NCI-H2107 treated with DMSO at 0.1 percent for 48 hours (cell line): Measurements from ENCODE around the gene NME1.
"Not testable (repeated sequence)": the region's sequence is repeated elsewhere in the genome, so short reads cannot be mapped to it uniquely, and the experiment has no call there.

ENCODE experiments used
- DNase-seq: peaks from one replicate; lab custom pipeline; 2025; ENCODE audit not compliant: unreplicated experiment; lab: John Stamatoyannopoulos, UW

The NME1 gene

DNA sequence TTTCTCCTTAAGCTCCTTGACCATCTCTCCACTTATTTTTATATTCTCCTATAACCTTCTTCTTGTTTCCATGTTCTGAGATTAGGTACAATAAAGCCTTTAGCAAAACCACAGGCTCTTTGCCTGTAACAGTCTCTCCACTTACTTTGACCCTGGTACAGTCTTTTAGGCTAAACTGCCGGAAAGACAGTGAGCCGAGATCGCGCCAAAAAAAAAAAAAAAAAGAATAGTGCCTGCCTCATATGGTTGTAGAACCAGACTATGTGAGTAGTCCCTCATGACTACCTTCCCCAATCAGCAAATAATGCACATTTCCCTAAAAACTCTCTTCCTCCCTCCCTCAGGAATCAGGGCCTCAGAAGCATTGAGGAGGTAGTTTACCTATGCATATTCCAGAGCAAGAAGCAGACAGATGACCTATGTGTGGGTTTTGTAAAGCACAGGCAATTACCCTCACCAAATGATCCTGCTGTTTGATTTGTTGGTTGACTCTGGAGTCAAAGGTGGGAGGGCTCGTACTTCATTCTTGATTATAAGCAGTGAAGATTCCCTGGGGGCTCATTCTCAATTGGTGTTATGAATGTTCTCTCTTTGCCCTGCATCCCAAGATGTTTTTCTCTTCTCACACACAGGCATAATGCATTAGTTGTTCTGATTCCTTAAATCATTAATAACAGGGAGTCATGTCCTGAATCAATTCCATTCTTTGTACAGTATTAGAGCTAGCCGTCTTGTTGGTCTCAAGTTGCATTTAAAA, 8.9 kb upstream of the NME1 start:
- peak; percentile 72 for DNase-seq

DNA sequence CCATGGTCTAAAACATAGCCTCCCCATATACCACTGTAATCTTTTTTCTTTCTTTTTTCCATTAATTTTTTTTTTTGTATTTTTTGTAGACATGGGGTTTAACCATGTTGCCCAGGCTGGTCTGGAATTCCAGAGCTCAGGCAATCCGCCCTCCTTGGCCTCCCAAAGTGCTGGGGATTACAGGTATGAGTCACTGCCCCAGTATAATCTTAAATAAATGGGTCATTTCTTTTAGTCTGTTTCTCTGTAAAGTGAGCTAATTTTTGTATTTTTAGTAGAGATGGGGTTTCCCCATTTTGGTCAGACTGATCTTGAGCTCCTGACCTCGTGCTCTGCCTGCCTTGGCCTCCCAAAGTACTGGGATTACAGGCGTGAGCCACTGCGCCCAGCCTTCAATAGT, 5.7 kb upstream of the NME1 start:
- DNase-seq = no peak

DNA sequence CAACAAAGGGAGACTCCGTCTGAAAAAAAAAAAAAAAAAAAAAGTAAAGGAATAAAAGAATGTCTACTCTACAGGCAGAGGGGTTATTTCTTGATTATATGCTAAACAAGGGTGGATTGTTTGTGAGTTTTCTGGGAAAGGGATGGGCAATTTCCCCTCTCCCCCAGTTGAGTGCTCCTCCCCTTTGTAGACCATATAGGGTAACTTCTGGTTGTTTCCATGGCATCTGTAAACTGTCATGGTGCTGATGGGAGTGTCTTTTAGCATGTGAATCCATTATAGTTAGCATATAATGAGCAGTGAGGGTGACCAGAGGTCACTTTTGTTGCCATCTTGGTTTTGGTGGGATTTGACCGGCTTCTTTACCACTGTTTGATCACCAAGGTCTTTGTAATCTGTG, 4.2 kb upstream of the NME1 start:
- no peak for DNase-seq

DNA sequence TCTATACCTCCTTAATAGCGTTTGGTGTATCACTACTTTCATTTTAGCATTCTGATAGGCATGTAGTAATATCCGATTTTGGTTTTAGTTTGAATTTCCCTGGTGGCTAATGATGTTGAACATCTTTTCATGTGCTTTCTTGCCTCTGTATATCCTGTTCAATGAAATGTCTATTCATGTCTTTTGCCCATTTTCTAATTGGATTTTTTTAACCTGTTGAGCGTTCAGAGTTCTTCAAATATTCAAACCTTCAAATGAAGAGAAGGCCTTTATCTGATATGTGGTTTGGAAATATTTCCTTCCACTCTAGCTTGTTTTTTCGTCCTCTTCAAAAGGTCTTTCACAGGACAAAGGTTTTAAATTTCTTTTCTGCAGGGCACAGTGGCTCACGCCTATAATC, 2.4 kb upstream of the NME1 start:
- no peak for DNase-seq

DNA sequence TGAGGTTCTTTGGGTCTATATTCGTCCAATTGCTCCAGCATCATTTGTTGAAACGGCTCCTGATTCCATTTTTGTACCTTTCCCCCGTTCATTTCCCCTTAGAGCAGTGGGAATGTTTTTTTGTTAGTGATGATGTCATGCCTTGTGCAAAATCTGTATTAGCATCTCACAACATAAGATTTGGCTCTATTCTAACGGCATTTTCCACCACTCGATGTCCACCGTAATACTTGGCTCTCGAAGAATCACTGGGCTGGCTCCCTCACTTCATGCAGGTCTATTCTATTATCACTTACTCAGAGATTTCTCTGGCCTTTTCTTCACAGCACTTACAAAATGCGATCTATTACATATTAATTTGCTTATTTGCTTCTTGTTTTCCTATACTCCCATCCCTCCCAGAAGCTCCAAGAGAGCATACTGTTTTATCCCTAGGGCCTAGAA, 571 bp upstream of the NME1 start:
- DNase-seq = no peak

DNA sequence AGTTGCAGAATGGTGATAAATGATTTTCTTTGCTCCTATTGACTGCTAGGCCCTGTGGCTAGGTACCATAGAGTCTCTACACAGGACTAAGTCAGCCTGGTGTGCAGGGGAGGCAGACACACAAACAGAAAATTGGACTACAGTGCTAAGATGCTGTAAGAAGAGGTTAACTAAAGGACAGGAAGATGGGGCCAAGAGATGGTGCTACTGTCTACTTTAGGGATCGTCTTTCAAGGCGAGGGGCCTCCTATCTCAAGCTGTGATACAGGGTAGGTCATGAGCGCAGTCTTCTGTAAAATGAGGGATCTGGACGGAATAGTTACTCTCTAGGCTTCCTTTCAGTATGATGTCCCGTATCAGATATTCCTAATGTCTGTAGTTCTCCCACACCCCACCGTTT, 817 bp downstream of the NME1 start:
- DNase-seq = no peak

DNA sequence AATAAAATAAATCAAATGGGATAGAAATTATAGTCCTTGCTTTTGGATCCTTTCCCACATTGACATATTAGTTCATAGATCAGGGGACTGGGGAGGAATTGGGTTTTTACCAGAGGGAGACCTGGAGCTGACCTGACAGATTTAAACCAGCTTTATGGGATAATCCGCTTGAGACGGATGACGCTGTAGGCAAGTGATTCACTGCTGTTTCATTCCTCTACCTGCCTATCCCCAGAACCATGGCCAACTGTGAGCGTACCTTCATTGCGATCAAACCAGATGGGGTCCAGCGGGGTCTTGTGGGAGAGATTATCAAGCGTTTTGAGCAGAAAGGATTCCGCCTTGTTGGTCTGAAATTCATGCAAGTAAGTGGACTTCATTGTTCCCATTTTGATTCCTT, 2.1 kb downstream of the NME1 start:
- no peak for DNase-seq

DNA sequence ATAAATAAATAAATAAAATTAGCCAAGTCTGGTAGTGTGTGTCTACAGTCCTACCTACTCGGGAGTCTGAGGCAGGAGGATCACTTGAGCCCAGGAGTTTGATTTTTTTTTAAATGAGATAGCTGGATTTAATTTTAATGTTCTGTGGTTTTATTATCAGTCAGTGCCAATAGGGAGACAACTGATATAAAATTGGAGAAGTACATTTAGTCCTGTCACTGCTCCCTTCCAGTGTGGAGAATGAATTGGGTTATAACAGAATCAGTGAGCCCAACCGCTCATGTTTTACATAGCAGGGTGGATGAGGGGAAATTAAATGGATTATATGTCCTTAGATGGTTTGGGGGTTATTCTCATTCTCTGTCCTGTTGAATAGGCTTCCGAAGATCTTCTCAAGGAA, 6.2 kb downstream of the NME1 start:
- DNase-seq = no peak

DNA sequence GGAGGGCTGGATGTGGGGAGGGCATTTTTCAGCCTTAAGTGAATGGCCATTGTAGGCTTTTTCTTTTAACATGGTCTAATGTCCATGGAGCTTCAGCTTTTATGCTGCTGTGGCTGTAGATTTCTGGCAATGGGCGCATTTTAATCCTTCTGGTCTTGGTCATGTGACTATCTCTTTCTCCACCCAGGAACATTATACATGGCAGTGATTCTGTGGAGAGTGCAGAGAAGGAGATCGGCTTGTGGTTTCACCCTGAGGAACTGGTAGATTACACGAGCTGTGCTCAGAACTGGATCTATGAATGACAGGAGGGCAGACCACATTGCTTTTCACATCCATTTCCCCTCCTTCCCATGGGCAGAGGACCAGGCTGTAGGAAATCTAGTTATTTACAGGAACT, 8.2 kb downstream of the NME1 start:
- no peak for DNase-seq

DNA sequence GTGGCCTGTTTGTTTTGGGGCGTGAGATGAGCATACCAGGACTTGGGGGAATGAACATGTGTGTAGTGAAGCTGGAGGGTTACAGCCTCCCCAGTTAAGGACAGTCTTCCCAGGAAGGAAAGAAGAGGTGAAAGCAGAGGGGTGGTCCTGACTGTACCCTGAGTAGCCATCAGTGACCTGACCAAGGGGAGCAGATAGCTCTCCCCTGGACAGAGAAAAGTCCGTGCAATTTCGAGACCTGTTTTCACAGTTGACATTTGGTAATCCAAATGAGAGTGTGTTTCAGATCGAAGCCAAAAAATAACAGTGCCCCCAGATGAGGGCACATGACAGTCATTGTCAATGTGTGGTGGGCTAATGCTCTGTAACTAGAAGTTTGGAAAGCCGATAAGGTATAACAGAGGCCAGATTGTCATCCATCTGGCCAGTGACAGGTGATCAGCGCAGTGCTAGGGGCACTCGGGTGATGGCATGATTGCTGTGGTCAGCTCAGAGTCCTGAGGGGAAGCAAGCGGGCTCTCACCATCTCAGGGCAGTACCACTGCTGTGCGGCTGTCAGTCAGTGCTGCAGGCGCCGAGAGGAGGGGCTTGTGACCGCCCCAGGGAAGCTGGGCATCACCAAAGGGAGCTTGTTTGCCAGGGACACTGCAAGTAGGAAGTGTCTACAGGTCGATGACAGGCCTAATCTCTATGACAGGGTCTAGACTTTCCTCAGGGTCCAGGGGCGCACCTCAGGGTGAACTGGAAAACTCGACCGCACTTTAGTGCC, 11.7 kb downstream of the NME1 start:
- DNase-seq = no peak

DNA sequence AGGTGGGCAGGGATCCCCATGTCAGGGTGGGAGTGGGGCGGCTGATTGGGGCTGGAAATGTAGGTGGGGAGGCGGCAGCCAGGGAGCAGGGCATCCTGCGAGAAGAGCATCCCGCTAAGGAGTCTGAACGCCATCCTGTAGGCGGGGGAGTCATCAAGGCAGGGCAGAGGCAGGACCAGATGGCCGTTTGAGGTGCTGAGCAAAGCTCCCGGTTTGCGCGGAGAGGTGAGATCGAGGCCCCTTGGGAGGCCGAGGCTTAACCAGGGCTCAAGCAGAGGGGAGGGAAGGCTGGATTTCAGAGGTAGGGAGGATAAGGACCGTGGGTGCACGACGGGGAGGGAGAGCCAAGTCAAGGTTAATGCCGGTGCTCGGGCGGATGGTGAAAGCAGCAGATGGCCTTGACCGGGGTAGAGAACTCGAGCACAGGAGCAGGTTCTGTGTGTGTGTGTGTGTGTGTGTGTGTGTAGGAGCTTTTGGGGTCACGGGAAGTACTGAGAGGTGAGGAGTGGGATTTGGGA, 12.4 kb downstream of the NME1 start:
- no peak for DNase-seq

DNA sequence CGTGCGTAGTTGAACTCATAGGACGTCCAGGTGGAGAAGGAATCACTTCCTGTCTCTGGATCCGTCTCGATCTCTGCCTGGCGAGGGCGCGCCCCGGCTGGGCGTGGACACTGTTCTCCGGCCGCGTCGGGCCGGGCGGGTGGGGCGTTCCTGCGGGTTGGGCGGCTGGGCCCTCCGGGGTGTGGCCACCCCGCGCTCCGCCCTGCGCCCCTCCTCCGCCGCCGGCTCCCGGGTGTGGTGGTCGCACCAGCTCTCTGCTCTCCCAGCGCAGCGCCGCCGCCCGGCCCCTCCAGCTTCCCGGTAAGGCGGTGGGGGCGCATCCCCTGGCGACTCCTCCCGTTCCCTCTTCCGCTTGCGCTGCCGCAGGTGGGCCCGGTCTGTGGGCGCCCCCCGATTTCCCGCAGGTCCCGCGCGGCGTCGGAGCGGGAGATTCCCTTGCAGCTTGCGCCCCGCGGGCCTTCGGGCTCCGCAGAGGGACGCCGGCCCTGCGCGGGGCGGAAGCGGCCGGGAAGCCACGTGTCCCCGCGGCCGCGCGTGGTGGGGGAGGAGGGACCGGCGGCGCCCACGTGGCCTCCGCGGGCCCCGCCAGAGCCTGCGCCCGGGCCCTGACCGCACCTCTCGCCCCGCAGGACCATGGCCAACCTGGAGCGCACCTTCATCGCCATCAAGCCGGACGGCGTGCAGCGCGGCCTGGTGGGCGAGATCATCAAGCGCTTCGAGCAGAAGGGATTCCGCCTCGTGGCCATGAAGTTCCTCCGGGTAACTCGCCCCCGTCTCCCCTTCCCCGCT, 13.0 kb downstream of the NME1 start, which contains the start of gene NME2:
Gene NME2 (plus strand): TSS at position 214 of the 789 bp plus-strand sequence. CDS start 420 bp downstream, at position 634.
- DNase-seq = peak; percentile 26

DNA sequence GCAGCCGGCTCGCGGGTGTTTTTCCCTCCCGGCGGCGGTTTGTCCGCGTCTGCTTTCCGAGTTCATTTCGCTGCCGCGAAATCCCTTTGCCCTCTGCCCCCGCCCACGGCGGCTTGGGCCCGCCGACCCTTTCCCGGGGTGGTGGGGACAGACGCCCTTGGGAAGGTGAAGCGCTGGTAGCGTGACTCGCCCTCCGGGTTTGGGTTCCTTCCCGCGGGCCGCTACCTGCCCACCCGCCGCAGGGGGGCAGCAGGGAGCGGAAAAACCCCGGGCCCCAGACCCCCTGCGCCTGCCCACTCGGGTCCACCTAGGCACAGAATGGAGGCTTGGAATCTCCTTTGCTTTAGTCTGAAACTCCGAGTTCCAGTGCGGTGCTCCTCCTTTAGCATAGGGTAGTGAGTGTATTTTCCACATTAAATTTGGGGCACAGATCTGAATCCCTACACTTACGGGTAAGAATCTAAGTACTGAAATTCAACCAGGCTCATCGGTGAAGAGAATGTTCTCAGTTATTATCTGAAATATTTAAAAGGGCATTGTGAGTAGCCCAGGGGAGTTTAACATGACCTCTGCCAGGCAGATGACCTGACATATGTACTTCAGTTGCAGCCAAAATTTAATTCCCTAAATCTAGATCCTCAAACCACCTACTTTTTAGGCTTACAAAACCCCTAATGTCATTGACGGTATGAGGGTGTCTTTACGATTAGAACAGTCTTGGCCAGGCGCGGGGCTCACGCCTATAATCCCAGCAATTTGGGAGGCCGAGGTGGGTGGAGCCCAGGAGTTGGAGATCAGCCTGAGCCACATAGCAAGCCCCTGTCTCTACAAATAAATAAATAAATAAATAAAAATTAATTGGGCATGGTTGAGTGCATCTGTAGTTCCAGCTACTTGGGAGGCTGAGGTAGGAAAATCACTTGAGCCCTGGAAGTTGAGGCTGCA, 13.9 kb downstream of the NME1 start:
- no peak for DNase-seq

DNA sequence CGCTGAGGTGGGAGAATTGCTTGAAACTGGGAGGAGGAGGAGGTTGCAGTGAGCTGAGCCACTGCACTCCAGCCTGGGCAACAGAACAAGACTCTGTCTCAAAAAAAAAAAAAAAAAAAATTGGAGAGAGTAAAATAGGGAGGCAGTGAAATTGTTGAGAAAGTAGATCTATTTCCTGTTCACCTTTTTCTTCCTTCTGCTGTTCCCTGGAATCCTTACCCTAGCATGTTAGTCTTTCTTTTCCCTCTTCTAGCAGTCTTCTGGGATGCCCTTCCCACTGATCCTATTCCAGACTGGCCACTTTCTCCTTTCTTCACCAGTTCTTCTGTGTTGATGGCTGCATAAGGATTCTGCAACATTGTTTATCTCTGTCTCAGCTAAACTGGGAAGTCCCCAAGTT, 16.0 kb downstream of the NME1 start:
- no peak for DNase-seq

DNA sequence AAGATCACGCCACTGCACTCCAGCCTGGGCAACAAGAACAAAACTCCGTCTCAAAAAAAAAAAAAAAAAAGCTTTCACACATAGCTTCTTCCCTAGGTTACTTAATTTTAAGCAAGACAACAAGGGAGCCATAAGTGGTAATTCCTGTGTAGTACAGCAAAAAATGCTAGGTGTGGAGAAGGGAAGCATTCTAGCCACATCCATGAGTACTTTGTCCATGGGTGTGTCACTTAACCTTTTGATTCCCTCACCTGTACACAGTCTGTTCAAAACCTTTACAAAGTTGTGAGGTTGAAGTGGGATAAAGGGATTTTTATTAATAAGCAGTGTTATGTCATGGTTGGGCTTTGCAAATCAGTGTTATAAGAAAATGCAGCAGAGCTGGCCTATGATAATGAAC, 17.4 kb downstream of the NME1 start:
- DNase-seq = no peak

DNA sequence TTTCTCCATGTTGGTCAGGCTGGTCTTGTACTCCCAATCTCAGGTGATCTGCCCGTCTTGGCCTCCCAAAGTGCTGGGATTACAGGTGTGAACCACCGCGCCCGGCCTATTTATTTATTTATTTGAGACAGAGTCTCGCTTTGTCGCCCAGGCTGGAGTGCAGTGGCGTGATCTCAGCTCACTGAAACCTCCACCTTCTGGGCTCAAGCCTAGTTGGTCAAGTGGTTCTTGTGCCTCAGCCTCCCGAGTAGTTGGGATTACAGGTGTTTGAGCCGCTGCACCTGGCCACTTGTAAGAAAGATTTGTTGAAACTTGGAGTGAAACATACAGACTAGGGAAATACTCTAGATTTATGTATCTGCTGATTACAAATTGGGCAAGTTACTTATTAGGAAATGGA, 18.7 kb downstream of the NME1 start:
- DNase-seq = not testable (repeated sequence)

DNA sequence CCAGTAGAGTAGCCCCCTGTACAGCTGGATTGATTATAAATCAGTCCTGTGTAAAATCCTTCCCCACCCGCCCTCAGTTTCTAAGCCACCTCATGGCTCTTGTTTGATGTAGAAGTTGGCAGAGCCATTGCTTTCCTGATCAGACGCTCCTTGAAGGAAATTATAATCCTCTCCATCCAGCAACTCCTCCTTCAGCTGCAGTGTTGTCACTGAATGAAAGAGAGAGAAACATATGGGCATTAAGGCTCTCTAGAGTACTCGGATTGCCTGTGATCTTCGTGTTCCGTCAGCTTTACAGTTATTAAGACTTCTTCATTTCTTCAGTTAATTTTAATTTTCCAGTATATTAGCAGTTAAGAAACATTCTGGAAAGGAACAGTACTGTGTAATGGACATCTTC, 27.1 kb downstream of the NME1 start:
- no peak for DNase-seq

DNA sequence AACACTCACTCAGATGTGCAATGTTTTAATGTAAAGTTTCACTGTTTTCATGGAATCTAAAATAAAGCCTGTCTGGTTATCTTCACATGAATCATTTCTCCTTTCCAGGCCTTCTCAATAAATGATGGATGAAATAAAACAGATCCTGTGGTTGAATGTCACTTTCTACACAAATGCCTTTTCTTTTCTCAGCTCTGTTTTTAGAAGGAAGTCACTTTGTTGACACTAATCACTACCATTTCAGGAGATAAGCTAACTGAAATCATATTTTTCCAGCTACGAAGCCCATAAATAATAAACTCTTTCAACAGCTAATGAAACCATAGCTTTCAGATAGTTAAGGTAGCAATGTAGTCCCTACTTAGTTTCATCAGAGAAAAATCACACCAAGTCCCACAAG, 30.8 kb downstream of the NME1 start:
- DNase-seq = no peak

DNA sequence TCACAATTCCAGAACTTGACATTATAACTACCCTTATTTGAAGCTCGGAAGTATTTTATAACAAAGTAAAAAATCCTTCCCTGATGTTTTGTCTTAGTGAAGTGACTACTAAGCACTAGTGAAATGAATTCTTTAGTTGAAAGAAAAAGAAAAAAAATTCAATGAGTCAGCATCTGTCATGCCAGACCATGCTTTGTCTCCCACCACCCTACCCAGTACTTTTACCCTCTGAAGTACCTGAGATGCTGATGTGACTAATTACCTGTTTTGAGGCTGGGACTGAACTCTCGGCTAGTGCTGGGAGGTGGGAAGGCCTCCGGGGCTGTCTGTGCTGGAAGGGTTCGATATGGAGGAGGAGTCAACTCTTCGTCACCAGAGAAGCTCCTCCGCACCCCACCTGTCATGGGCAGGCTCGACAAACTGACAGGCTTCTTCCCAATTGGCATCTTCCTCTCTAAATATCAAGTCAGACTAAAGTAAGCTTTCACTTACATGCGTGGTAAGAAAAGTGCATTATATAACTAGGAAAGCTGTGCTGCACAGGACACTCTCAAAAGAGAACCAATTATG, 32.5 kb downstream of the NME1 start:
- DNase-seq = no peak

DNA sequence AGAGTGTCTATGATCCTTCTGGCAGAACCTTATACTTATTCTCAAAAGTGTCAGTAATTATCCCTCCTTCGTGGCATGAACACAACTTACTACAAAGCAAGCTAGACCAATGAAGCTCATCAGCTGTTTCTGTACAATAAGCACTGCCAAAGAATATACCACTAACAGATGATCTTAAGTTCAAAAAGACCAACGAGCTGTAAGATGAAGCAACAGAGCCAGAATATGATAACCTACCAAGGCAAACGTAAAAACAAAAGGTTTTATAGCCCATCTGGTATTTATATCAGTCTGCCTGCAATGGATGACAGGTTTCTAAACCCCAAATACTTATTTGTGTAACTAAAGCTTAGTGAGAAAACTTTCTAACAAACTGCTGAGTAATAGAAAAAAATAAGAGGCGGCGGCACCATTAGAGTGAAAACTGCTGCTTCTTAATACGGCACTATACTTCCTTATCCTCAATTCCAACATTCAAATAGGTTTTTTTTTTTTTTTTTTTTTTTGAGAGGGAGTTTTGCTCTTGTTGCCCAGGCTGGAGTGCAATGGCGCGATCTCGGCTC, 35.0 kb downstream of the NME1 start:
- no peak for DNase-seq
